HG02970 (cell line): ENCODE data around the gene RGMB.

ENCODE experiments used
- ATAC-seq: cut with Tn5 transposase; IDR thresholded peaks from one replicate; pipeline ENCODE4 v1.9.1; 2021; ENCODE audit warnings: mild to moderate bottlenecking, moderate library complexity, moderate number of reproducible peaks; ENCODE audit not compliant: unreplicated experiment, low FRiP score

The RGMB gene

DNA sequence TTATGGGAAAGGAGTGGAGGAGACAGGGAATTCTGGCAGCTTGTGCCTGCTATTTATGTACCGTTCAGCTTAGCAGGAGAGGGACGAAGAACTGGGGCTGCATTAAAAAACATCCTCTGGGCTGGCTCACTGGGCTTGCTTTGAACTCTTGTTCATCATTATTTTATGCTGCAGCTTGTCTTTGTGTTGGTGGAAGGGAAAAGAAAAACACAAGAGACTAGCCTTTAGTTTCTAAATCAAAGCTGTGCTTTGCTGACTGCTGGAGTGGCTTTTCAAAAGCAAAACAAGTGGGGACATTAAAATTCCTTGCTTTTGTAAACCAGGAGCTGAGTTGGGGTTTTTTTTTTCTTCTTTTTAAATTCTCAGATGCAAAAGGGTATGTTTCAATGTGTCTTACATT lies 5.9 kb upstream of the RGMB start:
- ATAC-seq: no peak

DNA sequence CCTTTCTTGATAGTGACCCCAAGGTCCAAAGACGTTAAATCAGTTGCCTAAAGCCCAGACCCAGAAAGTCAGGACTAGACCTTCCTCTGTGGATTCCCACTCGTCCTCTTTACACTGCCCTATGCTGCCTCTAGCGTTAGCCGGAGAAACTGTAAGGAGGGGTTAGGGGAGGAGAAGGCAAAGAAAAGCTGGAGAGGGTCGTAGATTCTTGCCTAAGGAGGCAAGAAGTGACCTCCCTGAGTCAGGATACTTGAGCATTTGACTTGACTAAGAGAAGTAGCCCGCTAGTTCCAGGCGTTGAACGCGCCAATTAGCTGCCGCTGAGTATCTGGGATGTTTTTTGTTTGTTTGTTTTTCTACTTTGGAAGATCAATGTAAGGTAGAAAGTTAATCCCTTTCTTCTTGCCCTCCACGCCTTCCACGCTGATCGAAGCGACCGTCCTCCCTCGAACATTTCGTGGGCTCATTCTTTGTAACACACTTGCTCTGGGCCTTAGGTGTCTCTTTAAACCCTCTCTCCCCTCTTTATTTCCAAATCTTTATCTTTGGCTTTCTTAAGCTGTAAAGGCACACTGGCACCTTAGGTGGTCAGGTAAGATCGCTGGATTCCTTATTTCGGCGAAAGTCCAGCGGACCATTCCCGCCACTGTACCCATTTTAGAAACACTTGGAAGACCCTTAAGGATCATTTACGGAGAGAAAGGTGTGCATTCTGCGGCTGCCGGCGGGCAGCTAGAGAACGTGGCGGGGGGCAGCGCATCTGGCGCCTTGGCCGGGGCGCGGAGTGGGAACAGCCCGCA lies 5.1 kb upstream of the RGMB start:
- no peak for ATAC-seq

DNA sequence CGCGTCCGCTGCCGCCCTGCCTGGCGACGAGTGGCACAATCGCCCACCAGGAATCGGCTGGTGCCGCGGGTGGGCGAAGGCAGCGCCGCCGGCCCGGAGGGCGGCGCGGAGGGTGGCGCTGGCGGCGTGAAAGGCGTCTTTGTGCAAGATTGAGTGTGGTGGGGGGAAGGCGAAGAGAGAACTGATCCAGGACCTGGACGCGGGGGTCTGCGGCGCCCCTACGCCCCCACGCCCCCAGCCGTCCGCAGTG lies 4.6 kb upstream of the RGMB start:
- no peak for ATAC-seq

DNA sequence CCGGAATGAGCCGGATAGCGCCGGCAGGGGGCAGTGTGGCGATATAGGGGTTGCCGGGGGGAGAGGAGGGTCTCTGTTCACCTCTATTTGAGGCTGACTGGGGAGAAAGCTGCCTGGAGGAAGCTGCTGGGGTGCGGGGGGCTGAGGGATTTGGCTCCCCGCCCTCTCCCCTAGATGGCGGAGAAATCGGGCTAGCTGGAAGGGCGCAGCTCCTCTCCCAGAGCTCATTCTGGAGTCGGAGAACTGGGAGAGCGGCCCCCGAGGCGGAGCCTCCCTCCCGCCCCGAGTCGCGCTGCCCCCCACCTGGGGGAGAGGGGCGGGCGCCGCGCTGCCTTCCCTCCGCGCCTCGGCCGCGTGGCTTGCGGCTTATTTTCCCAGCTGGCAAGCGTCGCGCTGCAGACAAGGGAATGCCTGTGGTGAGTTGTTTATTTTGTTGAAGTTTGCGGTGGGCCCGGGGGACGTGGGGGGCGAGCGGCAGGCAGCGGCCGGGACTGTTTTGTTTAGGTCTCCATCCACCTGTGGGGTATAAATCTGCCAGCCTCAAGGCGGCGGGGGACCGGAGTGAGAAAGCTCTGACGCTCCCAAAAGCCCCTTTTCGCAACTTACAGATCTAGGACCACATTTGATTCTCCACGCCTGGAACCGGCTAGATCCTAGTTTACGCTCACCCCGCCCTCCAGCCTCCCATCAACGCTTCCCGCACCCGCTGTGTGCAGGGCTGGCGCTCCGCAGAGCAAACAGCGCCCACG lies 4.1 kb upstream of the RGMB start:
- no peak for ATAC-seq

DNA sequence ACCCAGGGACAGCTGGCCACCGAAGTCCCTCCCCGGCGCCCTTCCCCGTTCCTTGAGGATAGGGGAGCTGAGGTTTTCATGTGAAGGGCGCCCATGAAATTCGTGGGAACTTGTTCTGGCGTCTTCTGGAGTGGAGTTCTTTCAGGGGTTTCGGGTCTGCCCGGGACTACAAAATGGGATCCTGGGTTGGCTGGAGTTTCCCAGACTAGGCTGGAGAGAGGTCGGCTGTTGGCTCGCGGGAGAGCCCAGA lies 3.6 kb upstream of the RGMB start:
- ATAC-seq: no peak

DNA sequence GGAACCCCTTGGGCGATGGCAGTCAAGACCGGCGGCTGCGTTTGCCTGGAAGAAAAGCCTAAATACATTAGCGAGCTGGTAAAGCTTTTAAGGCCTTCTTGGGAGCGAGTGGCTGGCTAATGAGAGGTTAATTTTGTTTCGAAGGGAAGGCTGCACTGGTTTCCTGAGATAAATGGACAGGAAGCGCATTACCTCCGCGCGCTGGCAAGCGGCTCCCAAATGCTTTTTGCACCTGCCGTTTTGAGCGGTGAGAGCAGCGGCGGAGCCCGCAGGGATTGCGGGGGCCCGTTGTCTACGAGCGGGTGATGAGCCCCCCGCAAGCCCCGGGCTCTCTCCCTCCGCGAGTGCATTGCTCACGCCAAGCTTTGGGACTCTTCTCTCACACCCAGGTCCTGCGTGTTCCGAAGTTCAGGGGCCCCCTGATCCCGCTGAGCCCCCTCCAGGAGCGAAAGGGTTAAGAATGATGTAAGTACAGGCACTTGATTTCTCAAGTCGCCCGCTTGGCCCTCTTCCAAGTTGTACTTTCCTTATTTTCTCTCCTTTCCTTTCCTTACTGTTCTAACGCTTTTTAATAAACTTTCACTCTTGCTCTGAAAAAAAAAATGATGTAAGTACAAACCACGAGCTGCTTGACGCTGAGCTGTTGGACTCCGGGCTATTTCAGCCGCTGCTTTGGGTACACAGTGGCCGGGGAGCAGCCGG lies 3.1 kb upstream of the RGMB start:
- ATAC-seq: no peak

DNA sequence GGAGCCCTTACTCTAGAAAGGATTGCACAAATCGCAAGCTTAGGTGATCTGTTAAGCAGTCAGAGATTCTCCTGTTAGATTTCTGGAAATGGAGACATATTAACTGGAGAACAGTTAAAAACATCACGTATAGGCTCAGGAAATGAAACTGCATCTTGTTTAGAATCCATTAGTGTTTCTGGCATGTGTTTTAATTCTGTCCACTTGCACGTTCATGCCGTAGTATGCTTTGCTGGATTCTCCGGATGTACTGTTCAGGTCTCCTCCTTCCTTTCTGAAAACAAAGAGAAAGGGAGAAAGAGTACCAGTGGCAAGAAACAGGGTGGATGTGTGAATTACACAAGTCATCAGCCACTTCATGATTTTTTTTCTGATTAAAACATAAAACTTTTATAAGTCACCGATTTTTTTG lies 2.5 kb upstream of the RGMB start:
- no peak for ATAC-seq

DNA sequence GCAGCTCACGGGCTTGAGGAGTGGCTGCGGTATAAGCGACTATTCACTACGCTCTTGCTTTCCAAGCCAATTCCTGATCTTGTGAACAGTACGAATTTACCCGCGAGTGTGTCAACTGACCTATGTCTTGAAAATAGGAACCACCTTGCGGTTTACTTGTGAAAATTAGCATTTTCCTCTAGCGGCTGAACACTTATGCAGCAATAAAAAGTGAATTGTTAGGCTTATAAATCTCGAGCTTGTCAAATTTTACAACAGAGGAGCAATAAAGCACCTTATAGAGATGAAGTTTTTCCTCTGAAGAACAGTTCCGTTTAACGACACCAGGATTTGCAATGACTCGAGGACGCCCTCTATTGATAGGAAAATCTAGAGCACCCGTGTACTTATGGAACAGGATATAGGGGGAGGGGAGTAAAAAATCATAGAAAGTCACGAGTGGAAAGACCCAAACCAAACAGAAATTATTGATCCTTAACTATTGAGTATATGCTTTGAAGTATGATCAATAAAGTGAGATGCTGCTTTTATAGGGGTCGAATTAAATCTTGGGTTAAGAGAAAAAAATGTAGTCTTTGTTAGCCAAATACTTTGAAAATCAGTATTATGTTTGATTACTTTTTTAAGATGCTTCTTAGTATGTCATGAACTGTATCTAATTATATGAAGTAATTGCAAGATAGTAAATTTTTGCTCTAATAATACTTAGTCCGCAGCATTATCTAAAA lies 1.9 kb upstream of the RGMB start:
- no peak for ATAC-seq

DNA sequence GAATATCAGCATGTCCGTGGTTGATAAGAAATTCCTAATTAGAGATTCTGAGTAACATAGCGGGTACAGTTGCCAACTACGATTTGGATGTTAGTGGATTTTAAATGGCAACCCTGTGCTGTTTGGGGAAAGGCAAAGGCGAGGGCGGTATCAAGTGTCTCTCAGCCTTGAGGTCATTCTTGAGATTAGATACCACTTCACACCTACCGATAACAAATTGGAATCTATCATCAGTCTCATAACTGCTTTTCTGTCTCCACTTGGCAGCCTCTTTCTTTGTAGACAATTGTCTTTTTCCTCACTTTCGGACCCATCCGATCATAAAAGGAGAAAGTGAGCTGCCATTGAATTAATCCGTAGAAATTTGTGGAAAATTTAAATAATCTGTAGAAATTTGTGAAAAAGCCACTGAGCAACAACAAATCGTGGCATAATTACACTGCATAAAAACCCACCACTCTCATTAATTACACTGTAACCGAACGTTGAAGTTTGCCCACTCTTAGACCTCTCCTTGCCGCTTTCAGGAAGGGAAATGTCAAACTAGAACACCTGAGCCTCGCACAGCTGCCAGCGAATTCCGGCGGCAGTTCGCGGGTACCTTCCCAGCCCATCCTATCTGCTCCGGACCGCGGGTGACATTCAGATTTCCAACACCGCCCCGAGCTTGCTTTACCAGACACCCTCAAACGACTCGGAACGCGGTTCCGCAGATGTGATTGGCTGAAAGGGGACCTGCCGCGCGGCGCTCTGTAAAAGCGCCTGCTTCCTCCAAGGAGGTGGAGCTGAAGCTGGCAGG lies 849 bp upstream of the RGMB start:
- ATAC-seq: peak; percentile 9

DNA sequence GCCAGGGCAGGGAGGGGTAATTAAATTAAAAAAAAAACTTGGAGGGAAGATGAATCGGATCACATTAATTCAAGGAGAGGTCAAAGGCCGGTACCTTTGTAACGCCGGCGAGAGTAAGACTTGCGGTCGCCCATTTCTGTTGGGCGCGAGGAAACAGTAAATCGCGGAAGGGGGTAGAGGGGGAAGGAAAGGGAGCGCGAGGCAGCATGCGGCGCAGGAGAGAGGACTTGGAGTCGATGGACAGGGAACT lies 324 bp upstream of the RGMB start:
- ATAC-seq: no peak

DNA sequence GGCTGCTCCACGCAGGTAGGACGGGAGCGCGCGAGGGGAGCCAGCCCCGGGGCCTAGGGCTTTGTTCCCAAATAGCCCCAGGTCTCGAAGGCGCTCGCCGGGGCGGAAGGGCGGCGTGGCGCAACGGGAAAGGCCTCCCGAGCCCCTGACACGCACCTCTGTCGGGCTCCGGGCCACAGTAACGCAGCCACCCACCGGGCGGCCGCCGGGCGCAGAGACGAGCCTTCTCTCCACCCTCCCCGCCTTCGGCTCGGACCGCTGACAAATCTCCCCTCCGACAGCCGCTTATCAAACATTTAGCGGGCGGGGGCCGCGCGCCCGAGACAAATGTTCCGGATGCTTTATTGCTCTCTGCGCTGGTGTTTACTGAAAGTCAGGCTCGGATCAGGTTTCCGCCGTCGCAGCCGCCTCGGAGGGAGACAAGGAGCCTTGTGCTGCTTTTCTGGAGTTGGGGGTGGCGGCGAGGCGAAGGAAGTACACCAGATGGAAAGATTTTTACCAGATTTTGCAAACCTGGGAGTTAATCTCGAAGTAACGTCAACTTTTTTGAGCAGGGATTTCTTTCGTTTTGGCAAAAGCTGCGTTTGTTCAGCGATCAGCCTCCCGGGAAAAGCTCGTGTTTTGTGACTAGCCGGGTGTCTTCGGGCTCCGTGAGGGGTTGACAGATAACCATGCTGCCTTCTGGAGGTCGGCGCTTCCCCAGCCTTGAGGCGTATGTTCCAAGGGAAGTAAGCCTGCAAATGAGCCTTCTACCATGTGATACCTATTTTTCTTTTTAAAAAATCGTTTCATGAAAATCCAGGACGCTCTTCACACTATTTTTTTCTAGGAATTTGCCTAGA lies 950 bp downstream of the RGMB start:
- peak; percentile 33 for ATAC-seq

DNA sequence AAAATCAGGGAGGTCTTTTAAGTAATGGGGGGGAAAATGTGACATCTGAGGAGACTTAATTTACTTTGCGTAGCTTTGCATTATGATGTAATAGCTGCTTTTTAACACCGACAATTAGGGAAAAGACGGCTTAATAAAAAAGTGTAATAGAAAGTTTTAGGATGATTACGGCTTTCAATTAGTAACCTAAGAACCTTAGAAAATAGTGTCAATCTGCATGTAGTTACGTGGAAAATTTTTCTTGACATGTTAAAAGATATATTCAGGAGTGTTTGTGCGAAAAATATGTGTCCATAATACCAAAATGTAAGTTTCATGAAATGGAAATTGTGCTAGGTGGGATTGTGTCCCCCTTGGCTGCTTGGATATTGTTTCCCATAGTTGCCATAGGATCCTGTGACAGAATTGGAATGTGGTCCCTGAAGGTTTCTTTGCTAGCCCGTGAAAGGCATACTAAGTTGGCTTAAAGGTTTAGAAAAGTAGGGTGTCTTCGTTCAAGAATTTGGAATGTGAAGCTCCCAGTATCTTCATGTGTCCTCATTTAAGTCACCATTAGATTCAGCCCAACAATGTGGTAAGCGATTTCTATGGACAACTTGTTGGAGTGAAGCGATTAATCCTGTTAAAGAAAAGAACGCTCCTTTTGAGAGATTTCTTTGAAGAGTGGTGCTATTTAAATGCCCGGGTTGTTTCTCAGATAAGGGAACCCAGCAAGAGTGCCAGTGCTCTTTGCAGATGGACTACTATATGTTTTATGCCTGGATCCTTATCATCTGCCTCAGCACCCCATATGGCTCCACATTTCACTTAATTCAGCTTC lies 2.0 kb downstream of the RGMB start:
- no peak for ATAC-seq

DNA sequence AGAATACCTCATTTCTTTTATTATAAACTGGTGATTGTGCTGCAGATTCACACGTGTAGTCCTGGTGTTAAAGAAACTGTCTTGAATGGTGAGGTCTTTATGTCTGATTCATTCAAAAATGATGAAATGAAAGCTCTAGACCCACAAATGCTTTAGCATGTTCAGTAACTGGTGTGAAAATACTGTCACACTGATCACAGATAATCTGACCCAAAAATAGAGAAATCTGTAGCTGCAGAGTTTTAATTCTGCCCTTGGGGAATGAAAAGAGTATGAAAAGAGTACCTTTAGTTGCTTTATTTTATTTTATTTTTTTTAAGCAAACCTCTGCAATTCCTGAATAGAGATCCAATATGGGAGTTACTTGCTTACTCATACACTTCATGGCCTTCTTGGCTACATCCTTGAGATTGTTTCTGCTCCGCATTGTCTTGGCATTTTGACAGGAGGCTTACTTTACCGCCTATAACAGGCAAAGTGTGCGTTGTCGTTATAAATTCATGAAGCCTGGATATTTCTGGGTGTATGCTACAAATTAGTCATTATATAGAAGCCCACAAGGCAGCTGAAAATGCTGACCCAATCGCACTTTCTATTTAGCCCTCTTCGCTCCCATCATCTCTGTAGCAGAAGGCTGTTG lies 2.7 kb downstream of the RGMB start:
- ATAC-seq: no peak

DNA sequence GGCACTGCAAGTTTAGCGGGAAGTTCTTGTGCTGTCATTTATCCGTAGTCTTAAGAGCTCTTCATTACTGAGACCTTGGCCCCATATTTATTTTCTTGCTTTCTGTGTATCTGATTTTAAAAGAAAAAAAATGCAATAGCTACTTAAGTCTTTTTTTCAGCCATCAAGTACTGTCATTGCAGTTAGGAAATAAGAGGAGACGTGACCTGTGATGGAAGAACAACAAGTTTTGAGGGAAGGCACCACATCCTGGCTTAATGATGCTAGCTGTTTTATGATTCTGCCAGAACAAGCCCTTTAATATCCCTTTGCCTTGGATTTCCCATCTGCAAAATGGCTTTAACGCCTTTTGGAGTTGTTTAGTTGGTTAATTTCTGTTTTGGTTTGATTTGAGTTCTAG lies 3.8 kb downstream of the RGMB start:
- no peak for ATAC-seq

DNA sequence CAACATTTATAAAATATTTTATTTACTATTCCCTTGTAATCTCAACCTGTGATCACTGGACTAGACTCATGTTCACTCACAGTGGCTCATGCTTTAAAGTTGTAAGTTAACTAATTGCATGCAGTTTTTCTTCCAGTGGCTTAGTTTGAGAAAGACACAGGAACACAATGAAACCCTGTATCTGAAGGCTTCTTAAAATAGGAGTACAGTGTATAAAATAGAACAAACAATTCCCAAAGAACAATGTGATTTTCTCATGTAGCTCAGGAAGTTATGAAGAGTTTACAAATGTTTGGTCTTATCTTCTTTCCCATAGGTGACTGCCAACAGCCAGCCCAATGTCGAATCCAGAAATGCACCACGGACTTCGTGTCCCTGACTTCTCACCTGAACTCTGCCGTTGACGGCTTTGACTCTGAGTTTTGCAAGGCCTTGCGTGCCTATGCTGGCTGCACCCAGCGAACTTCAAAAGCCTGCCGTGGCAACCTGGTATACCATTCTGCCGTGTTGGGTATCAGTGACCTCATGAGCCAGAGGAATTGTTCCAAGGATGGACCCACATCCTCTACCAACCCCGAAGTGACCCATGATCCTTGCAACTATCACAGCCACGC lies 5.9 kb downstream of the RGMB start:
- ATAC-seq: no peak

DNA sequence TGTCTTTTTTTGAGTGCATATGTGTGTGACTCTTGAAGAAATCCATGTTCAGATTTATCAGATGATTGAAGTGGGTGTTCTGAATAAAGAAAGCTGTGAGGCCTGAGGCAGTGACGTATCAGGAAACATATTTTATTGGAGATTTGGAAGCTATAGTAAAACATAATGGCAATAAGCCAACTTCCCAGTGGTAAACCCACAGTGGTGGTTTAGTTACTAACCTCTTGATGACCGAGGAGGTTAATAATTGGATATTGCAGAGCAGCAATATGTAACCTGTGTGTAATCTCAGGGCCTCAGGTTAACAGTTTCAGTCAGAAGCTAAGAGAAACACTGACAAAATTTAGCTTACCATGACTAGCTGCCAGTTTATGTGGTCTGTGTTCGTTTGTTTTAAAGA lies 6.9 kb downstream of the RGMB start:
- ATAC-seq: no peak

DNA sequence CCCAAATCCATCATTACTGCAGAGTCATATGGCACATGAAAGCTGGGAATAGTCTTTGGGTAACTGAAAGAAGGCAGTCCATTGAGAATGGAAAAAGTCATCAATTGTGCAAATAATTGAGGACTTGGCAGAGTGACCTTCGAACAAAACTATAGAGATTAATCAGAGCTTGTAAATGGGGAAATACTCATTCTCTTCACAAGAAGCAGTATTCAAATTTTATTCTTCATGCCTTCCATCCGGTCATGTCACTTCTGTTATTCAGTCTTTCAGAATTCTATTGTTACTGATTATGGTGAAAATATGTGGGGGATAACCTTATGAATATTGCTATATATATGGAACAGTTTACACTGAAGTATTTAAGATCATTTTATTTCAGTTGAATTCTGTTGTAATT lies 8.1 kb downstream of the RGMB start:
- no peak for ATAC-seq

DNA sequence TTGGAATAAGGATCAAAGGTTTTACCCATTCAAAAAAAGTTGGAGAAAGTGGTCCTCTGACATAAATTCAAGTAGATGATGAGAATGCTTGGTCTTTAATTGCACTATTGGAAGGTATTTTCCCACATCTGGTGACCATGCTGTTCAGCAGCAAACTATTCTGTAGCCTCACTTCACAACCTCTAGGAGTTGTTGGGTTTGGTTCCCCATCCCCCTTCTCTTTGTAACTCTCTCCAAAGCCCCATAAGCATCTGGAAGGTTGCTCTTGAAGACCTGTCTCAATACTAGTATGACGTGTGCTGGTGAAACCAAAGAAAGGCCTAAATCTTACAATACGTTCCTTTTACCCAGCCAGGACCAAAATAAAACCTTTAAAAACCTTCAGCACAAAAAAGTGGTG lies 8.5 kb downstream of the RGMB start:
- ATAC-seq: no peak
